Measurements from ENCODE around the gene DDIT4.
"Not testable (repeated sequence)": the region's sequence is repeated elsewhere in the genome, so short reads cannot be mapped to it uniquely, and the experiment has no call there.

DDIT4 gene

GRCh38 chr10:72268475-72269200 is 5.1 kb upstream of the DDIT4 start:
- DNase-seq: not testable (repeated sequence)

- no peak for DNase-seq
These were observed 3.0 kb upstream of the DDIT4 start for GRCh38 chr10:72270607-72271281.

- peak; percentile 93 for DNase-seq
These were observed 875 bp upstream of the DDIT4 start for GRCh38 chr10:72272689-72273409.

- DNase-seq: no peak
These were observed 547 bp downstream of the DDIT4 start for GRCh38 chr10:72274213-72274729.

GRCh38 chr10:72274730-72275350 is 1.1 kb downstream of the DDIT4 start:
- DNase-seq: peak; percentile 78

- DNase-seq: peak; percentile 77
These were observed 1.8 kb downstream of the DDIT4 start for GRCh38 chr10:72275351-72276012.

GRCh38 chr10:72276013-72276387 is 2.3 kb downstream of the DDIT4 start:
- peak; percentile 87 for DNase-seq

GRCh38 chr10:72276421-72277339 is 3.0 kb downstream of the DDIT4 start:
- DNase-seq: peak; percentile 78

- DNase-seq: no peak
These were observed 3.7 kb downstream of the DDIT4 start for GRCh38 chr10:72277340-72277995.

- DNase-seq: peak; percentile 24
These were observed 4.4 kb downstream of the DDIT4 start for GRCh38 chr10:72277996-72278667.

GRCh38 chr10:72278668-72279393 is 5.1 kb downstream of the DDIT4 start:
- no peak for DNase-seq

- DNase-seq: not testable (repeated sequence)
These were observed 5.9 kb downstream of the DDIT4 start for GRCh38 chr10:72279587-72279986.

GRCh38 chr10:72283131-72283530 is 9.4 kb downstream of the DDIT4 start:
- no peak for DNase-seq

GRCh38 chr10:72285972-72286521 is 12.3 kb downstream of the DDIT4 start:
- no peak for DNase-seq

GRCh38 chr10:72291019-72291532 is 17.4 kb downstream of the DDIT4 start:
- DNase-seq: no peak

GRCh38 chr10:72292223-72292691 is 18.5 kb downstream of the DDIT4 start:
- peak; percentile 51 for DNase-seq

- no peak for DNase-seq
These were observed 21.7 kb downstream of the DDIT4 start for GRCh38 chr10:72295330-72295910.

- DNase-seq: not testable (repeated sequence)
These were observed 23.1 kb downstream of the DDIT4 start for GRCh38 chr10:72296829-72297280.
